Smooth muscle cell (in vitro differentiated cells): ENCODE data around the gene POU2F3. TPM values are rescaled to one million over a fixed set of nuclear protein-coding genes. Genes with fewer than 3 reads are reported as not detected.

Experiments used
- DNase-seq: peaks from one replicate; lab custom pipeline; 2025; ENCODE audit not compliant: unreplicated experiment; lab: John Stamatoyannopoulos, UW
- H2AFZ ChIP-seq: fragments of 200-600 bp; sonication (generic); 2 replicates; pipeline ENCODE4 v1.6.0; 2016; ENCODE audit warnings: antibody characterized with exemption, low read depth, mild to moderate bottlenecking
- H3F3A ChIP-seq: fragments of 200-600 bp; sonication (generic); 2 replicates; pipeline ENCODE4 v1.6.0; 2017; ENCODE audit warnings: antibody characterized with exemption, low read depth
- H3K27ac ChIP-seq: fragments of 200-600 bp; sonication (generic); 2 replicates; pipeline ENCODE4 v1.5.1; 2016; ENCODE audit warnings: low read depth, mild to moderate bottlenecking
- H3K27me3 ChIP-seq: fragments of 200-600 bp; sonication (generic); 2 replicates; pipeline ENCODE4 v1.6.1; 2016; ENCODE audit warnings: low read depth, mild to moderate bottlenecking
- H3K36me3 ChIP-seq: fragments of 200-600 bp; sonication (generic); 2 replicates; pipeline ENCODE4 v1.5.1; 2016; ENCODE audit warnings: low read depth
- H3K4me1 ChIP-seq: fragments of 200-600 bp; sonication (generic); 2 replicates; pipeline ENCODE4 v1.5.1; 2016; ENCODE audit warnings: low read depth
- H3K4me2 ChIP-seq: fragments of 200-600 bp; sonication (generic); 2 replicates; pipeline ENCODE4 v1.6.0; 2016; ENCODE audit warnings: mild to moderate bottlenecking
- H3K4me3 ChIP-seq: fragments of 200-600 bp; sonication (generic); 2 replicates; pipeline ENCODE4 v1.5.1; 2016; ENCODE audit warnings: mild to moderate bottlenecking
- H3K79me2 ChIP-seq: fragments of 200-600 bp; sonication (generic); 2 replicates; pipeline ENCODE4 v1.6.0; 2016; ENCODE audit warnings: low read depth, mild to moderate bottlenecking
- H3K9ac ChIP-seq: fragments of 200-600 bp; sonication (generic); 2 replicates; pipeline ENCODE4 v1.6.0; 2016; ENCODE audit warnings: low read depth
- H3K9me3 ChIP-seq: fragments of 200-600 bp; sonication (generic); replicated peaks from 2 replicates; pipeline ENCODE4 v1.5.1; 2016; ENCODE audit warnings: low read depth
- H4K20me1 ChIP-seq: fragments of 200-600 bp; sonication (generic); 2 replicates; pipeline ENCODE4 v1.6.0; 2016; ENCODE audit warnings: low read depth
- CTCF ChIP-seq: fragments of 200-600 bp; sonication (generic); IDR thresholded peaks from 2 replicates; pipeline ENCODE4 v1.5.1; 2017; ENCODE audit warnings: borderline replicate concordance, mild to moderate bottlenecking, antibody characterized with exemption; ENCODE audit not compliant: insufficient read depth, poor library complexity, severe bottlenecking
- WGBS: methylation state at CpG from one replicate; pipeline ENCODE4 v1.1.7; 2016; ENCODE audit warnings: low lambda C conversion rate; 5-methylcytosine and 5-hydroxymethylcytosine counted together
- polyA plus RNA-seq: library from polyadenylated mRNA; unstranded; fragments of >200 nt; fragmentation: Nextera tagmentation; extraction: Ambion mirVana; gene quantifications from 2 replicates; pipeline ENCODE4 v1.2.1, GENCODE V29; 2016
- total RNA-seq: library from RNA; depleted of rRNA; stranded (reverse); fragments of >200 nt; gene quantifications from 2 replicates; pipeline ENCODE4 v1.2.3, GENCODE V29; 2014

POU2F3 gene
- total and polyA plus RNA-seq, 2 experiments from 2014 or later: 2.8 TPM; not detected in 1

GRCh38 chr11:120203626-120204025, 36.3 kb upstream of the POU2F3 start:
- no peak overlapping the region for H3K4me2 ChIP-seq
- 25% methylated on average over 4 of the region's 4 CpGs for WGBS
- H3F3A ChIP-seq: peaks cover 10% of the 10 kb centered on the region
- no peak overlapping the region for H3K9ac ChIP-seq
- no peaks in the 10 kb centered on the region for H3K79me2 ChIP-seq
- peak overlapping the region; percentile 52 for H3K27ac ChIP-seq
- no peaks in the 10 kb centered on the region for H3K27me3 ChIP-seq
- DNase-seq: no peak
- H4K20me1 ChIP-seq: no peaks in the 10 kb centered on the region
- no peaks in the 10 kb centered on the region for H3K36me3 ChIP-seq
- no peak overlapping the region for H2AFZ ChIP-seq
- no peaks in the 10 kb centered on the region for H3K9me3 ChIP-seq
- TF ChIP-seq CTCF: no peak
- peaks cover 10% of the 10 kb centered on the region for H3K4me1 ChIP-seq
- no peak overlapping the region for H3K4me3 ChIP-seq

DNA sequence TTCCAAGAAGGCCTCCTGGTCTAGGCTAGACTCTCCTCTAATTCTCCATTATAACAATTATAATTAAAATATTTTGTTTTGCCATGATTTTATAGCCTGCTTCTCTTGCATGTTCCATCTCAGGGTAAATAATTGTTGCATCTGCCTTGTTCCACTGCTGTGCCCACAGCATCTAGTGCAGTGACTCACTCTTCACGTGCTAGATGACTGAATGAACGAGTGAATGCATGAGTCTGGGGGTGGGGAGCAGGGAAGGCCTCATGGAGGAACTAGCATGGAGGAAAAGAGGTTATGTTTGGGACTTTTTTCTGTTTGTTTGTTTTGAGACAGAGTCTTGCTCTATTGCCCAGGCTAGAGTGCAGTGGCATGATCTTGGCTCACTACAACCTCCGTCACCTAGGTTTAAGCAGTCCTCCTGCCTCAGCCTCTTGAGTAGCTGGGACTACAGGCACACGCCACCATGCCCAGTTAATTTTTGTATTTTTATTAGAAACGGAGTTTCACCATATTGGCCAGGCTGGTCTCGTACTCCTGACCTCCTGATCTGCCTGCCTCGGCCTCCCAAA, 34.3 kb upstream of the POU2F3 start:
- Histone ChIP-seq H3F3A (peaks cover 11% of the 10 kb centered on the region), H2AFZ (no peak overlapping the region), H3K27me3 (no peaks in the 10 kb centered on the region), H3K9ac (no peak overlapping the region), H3K79me2 (no peaks in the 10 kb centered on the region), H3K9me3 (no peaks in the 10 kb centered on the region), H4K20me1 (no peaks in the 10 kb centered on the region), H3K4me2 (peak overlapping the region; percentile 64), H3K4me3 (no peak overlapping the region), H3K4me1 (peaks cover 16% of the 10 kb centered on the region), H3K36me3 (no peaks in the 10 kb centered on the region), H3K27ac (peak overlapping the region; percentile 31)
- TF ChIP-seq CTCF: no peak
- 69% methylated on average over 7 of the region's 7 CpGs for WGBS
- no peak for DNase-seq

- no peaks in the 10 kb centered on the region for H3K27me3 ChIP-seq
- no peaks in the 10 kb centered on the region for H4K20me1 ChIP-seq
- TF ChIP-seq CTCF: no peak
- no peak overlapping the region for H3K9ac ChIP-seq
- no peaks in the 10 kb centered on the region for H3K36me3 ChIP-seq
- WGBS: 97% methylated on average over 7 of the region's 7 CpGs
- peak overlapping the region; percentile 17 for H3K4me2 ChIP-seq
- H3K4me1 ChIP-seq: peaks cover 16% of the 10 kb centered on the region
- no peaks in the 10 kb centered on the region for H3K9me3 ChIP-seq
- peaks cover 11% of the 10 kb centered on the region for H3F3A ChIP-seq
- peak overlapping the region; percentile 65 for H3K27ac ChIP-seq
- H2AFZ ChIP-seq: peak overlapping the region; percentile 76
- H3K79me2 ChIP-seq: peaks cover 13% of the 10 kb centered on the region
- DNase-seq: no peak
- H3K4me3 ChIP-seq: no peak overlapping the region
These were observed 32.4 kb upstream of the POU2F3 start for GRCh38 chr11:120207512-120207911.

DNA sequence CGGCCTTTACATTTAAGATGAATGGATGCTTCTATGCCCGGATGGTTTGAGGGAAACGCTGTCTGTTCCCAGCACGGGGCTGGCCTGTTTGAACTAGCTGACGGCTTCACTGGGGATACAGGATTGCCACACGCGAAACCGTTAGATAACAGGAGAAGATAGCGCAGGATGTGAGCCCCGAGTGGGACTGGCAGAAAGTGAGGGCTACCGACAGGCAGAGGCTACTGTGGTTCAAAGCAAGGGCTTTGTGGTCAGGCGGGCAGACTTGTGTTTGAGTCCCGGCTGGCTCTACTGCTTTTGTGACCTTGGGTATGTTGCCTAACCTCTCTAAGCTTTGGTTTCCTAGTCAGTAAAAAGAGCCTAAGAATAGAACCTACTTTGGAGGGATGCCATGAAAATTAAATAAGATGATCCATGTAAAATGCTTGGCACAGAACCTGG, 31.9 kb upstream of the POU2F3 start:
- H4K20me1 ChIP-seq: peaks cover 1% of the 10 kb centered on the region
- H3K79me2 ChIP-seq: peaks cover 18% of the 10 kb centered on the region
- no peak for TF ChIP-seq CTCF
- peaks cover 11% of the 10 kb centered on the region for H3F3A ChIP-seq
- no peak overlapping the region for H3K9ac ChIP-seq
- no peaks in the 10 kb centered on the region for H3K27me3 ChIP-seq
- H3K4me3 ChIP-seq: no peak overlapping the region
- H3K36me3 ChIP-seq: no peaks in the 10 kb centered on the region
- no peaks in the 10 kb centered on the region for H3K9me3 ChIP-seq
- H3K27ac ChIP-seq: peak overlapping the region; percentile 65
- peak overlapping the region; percentile 76 for H2AFZ ChIP-seq
- 18% methylated on average over 13 of the region's 13 CpGs for WGBS
- H3K4me1 ChIP-seq: peaks cover 16% of the 10 kb centered on the region
- H3K4me2 ChIP-seq: peak overlapping the region; percentile 17
- DNase-seq: no peak
